T-helper 22 cell (primary cell): ENCODE results near the gene SEMA6B.
A peak's percentile ranks its signal among the peaks of the same experiment; 100 is the strongest.
"Not testable (repeated sequence)": the region's sequence is repeated elsewhere in the genome, so short reads cannot be mapped to it uniquely, and the experiment has no call there.

Experiments
- DNase-seq: peaks from one replicate; pipeline ENCODE4 v3.0.0-alpha.2; 2020; ENCODE audit warnings: low read depth

The SEMA6B gene

DNA sequence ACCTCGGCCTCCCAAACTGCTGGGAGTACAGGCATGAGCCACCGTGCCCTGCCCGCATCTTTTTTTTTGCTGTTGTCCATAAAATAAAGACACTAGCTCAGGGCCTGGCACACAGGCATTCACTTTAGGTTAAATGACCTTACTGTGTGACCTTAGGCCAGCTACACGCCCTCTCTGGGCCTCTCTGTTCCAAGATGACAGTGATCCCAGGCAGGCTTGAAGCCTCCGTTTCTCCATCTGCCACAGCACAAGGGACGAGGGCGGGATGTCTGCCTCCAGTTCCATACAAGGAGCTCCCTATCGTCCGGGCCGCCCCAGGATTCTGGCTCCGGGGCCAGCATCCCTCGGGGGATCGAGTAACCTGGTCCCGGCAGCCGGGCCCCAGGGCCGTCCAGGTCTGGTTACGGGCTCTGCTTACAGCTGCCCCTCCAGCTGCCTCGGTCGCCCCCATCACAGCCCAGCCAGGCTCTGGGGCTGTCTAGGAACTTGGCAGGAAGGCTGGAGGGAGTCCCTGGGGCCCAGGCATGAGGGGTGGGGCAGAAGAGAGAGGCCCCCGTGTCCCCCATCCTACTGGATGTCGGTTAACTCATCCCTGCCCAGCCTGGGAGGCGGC, 11.9 kb upstream of the SEMA6B start:
- no peak for DNase-seq

DNA sequence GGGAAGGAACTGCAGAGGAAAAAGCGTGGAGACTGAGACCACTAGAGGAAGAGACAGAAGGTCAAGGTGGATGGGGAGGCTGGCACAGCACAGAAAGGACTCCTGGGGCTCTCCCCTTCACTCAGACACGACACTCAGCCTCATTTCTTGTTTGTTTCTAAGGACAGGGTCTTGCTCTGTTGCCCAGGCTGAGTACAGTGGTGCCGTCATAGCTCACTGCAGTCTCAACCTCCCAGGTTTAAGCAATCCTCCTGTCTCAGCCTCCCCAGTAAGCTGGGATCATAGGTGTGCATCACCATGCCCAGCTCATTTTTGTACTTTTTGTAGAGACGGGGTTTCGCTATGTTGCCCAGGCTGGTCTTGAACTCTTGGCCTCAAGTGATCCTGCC, 11.4 kb upstream of the SEMA6B start:
- DNase-seq = no peak

DNA sequence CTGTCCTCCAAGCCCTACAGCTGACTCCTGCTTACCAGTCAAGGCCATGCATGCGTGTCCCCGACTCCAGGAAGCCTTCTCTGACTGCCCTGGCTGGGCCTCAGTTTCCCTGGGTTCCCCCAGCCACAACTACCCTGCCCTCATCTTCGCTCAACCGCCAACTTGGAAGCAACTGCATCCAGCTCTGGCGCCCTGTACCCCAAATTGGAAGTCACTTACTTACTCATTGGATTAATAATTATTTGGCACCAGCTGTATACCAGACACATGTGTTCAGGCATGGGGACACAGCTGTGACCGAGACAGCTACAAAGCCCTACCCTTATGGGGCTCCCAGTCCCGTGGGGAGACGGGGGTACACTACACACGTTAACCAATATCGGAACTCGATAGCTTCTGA, 10.9 kb upstream of the SEMA6B start:
- no peak for DNase-seq

DNA sequence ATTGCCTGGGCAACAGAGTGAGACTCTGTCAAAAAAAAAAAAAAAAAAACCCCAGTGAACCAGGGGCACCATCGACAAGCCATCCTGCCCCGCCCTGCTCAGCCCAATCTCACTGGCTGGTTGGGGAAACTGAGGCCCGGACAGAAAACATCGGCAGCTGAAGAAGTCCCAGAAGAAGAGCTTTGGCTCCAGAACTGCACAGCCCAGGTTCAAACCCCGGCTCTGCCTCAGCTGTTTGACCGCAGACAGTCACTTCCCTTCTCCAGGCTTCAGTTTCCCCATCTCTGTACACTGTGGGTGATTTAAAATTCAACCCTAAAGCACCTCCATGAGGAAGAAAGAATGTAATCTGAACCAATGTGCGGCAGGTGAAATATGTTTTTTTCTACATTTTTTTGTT, 9.4 kb upstream of the SEMA6B start:
- no peak for DNase-seq

DNA sequence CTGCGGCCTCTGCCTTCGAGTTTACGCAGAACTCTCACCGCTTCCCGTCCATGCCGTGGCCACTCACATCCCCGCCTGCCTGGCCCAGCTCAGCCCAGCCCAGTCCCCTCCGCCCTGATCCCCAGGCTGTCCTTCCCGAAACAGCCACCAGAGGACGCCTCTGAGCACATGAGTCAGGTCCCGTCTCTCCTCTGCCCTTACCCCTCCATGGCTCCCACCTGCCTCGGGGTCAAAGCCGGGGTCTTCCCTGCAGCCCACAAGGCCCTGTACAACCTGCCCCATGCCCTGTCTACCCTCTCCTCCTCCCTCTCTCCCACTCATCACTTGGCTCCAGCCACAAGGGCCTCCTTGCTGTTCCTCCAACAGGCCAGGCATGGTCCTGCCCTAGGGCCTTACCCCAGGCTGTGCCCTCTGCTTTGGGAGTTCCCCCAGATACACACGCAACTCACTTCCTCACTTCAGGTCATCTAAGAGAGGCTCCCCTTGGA, 8.1 kb upstream of the SEMA6B start:
- DNase-seq = peak; percentile 21

DNA sequence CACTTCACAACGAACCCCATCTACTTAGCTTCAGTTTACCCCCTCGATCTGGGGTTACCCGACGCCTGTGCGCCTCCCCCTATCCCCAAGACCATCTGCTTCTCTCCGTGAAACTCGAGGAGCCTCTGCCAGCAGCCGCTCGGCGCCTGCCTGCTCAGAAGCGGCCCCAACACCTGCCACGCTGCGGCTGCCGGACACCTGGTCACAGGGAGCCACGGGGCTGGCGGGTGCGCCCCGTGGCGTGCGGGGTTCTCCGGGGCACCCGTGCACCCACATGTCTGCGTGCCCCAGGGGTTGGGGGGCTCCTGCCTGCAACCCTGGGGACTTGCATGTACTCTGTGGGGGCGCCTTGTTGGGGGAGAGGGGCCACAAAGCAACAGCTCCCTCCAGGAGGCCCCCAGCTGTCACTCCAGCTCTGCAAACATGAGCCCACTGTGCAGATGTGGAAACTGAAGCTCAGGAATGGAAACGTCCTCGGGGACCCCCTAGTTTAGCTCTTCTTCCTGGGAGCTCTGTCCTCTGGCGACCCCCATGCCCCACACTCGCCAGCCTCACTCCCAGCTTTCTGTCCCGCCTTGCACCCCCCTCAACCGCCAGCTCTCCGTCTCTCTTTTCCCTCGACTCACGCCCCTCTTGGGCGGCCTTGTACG, 7.0 kb upstream of the SEMA6B start:
- DNase-seq = no peak

DNA sequence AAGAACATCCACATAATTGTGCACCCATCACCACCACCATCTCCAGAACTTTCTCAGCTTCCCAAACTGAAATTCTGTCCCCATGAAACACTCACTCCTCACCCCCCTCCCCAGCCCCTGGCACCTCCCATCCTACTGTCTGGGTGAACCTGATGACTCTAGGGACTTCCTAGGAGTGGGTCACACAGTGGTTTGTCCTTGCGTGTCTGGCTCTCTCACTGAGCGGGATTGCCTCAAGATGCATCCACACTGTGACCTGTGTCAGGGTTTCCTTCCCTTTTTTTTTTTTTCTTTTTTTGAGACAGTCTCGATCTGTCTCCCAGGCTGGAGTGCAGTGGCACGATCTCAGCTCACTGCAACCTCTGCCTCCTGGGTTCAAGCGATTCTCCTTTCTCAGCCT, 4.1 kb upstream of the SEMA6B start:
- not testable (repeated sequence) for DNase-seq

DNA sequence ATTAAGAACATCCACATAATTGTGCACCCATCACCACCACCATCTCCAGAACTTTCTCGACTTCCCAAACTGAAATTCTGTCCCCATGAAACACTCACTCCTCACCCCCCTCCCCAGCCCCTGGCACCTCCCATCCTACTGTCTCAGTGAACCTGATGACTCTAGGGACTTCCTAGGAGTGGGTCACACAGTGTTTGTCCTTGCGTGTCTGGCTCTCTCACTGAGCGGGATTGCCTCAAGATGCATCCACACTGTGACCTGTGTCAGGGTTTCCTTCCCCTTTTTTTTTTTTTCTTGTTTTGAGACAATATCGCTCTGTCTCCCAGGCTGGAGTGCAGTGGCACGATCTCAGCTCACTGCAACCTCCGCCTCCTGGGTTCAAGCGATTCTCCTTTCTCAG, 2.6 kb upstream of the SEMA6B start:
- DNase-seq = not testable (repeated sequence)

DNA sequence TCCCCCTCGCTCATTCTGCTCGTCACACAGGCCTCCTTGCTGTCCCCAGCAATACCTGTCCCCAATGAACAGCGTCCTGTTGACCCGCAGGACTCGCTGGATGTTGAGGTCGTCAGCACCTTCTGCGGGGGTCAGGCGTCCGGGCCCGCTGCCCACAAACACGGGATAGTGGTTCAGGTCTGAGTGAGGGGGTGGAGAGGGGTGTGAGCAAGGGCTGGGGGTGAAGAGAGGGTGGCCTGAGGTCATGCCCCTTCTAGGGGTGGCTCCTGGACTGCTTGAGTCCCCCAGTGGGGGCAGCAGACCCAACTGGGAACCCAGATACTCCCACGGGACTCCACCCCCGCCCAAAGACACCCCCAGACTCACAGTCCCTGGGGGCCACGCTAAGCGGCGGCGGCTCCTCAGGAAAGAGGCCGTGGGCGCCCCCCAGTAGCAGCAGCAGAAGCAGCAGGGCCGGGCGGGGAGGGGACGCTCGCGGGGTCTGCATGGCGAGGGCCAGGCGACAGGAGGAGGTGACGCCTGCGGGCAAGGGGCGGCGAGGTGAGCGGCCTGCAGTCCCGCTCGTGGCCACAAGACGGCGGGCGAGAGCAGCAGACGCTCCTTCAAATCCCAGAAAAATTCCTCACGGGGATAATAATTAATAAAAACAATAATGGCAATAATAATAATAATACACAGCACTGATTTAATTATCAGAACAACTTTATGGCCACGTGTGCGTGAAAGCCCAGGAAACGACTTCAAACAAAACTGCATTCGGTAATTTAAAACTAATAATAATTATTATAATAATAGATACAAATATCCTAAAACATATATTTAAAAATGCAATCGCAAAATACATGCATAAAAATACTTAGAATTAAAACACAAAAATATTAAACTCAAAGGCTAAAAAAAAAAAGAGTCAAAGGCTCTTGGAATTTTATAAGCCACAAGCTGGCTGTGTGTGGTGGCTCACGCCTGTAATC, 1.2 kb downstream of the SEMA6B start:
- DNase-seq = no peak

DNA sequence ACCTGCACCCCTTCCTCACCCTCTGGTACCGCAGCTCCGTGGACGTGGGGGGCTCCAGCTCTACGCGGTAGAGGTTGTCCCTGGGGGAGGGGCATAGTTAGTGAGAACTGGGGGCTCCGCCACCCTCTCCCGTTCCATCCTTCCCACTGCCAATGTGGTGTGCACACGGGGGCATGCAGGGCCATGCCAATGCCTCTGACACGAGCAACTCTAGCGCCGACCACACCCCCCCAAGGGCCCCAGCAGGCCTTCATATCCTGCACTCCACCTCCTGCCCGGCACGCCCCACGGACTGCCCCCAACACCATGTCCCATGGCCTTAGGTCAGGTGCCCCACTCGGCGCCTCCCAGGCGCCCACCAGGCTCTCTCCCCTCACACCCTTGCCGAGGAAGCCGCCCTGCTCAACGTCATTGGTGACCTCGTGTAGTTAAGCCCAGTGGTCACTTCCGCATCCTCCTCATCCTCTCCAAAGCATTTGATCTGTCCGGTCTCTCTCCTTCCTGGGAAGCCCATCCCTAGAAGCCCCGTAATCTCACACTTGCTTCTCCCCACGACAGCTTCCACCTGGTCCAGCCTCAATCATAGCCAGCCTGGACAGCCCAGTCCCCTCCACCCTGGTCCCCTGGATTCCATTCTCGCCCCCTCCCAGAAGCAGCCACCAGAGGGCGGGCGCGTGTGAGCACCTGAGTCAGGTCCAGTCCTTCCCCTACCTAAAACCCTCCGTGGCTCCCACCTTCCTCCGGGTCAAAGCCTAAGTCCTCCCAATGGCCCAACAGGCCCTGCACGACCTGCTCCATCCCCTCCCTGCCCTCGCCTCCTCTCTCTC, 2.1 kb downstream of the SEMA6B start:
- DNase-seq = no peak

DNA sequence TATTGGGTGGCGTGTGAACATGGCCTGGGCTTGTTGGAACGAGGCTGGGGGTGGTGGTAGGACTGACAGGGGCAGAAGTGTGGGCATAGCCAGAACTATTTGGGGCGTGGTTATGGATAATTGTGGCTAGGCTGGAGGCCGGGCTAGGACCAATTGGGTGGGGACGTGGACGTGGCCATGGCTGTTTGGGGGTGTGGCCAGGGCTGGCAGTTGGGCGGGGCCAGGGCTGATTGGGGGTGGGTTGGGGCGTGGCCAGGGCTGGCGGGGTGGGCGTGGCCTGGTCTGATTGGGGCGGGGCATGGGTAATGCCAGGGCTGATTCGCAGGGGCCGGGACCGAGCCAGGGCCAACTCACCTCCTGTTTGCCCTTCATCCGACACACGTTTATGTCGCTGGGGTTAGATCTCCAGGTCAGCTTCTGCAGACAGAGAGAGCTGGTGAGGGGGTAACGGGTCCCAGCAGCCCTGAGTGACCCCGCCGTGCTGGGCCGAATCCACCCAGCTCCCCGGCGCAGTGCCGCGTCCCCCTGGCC, 2.8 kb downstream of the SEMA6B start:
- DNase-seq = no peak

DNA sequence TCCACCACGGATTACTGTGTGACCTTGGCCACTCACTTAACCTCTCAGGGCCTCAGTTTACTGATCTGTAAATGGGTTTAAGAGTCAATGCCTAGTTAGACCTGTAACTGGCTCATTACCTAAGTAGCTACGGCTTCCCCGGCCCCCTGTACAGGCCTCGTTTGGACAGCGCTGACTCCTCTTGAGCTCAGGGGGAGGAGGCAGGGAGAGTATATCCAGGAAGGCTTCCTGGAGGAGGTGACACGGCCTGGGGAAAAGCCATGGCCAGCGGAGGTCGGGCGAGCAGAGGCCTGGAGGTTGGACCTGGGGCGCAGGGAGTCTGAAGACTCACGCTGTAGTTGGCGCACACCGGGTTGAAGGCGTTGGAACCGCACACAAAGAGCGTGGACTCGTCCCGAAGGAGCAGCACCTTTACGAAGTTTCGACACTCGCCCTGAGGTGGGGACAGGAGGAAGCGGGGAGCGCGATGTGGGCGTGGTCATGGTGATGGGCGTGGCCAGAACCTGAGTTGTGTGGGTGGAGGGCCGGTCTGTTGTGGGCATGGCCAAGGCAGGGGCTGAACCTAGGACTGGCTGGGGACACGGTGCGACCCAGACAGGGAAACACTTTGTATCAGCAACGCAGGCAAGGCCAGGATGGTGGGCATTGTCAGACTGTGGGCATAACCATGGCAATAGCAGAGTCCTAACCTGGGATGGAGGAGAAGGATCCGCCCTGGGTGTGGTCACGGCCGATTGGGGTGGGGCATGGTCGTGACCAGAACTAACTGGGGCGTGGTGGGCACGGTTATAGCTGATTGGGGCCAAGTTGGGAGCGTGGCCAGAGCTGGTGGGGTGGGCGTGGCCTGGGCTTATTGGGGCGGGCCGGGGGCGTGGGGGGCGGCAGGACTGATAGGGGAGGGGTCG, 3.6 kb downstream of the SEMA6B start:
- DNase-seq = no peak

DNA sequence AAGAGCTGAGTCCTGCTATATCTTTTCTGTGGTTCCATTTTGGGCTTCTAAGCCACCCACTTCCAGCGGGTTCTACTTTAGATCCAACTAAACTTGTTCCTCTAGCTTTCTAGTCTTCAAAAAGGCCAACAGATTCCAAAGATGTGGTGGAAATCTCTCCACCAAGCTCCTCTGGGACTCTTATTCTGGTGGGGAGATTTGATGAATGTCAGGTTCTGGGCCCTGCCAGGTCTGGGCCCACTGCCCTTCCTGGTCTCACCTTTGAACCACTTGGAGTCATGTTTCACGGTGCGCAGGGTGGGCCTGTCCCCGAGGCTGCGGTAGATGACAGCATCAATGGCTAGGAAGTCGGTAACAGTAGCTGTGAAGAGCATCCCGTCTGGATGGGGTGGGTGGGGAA, 4.8 kb downstream of the SEMA6B start:
- DNase-seq = no peak

DNA sequence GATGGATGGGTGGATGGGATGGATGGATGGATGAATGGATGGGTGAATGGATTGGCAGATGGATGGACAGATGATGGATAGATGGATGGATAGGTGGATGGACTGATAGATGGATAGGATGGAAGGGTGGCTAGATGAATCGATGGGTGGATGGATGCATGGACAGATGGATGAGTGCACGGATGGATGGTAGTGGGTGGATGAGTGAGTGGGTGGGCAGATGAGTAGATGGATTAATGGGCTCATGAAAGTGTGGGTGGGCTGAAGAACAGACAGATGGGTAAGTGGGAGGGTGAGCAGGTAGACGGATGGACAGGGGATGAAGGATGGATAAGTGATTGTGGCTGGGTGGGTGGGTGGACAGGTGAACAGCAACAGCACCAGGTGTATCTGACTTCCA, 5.7 kb downstream of the SEMA6B start:
- no peak for DNase-seq

DNA sequence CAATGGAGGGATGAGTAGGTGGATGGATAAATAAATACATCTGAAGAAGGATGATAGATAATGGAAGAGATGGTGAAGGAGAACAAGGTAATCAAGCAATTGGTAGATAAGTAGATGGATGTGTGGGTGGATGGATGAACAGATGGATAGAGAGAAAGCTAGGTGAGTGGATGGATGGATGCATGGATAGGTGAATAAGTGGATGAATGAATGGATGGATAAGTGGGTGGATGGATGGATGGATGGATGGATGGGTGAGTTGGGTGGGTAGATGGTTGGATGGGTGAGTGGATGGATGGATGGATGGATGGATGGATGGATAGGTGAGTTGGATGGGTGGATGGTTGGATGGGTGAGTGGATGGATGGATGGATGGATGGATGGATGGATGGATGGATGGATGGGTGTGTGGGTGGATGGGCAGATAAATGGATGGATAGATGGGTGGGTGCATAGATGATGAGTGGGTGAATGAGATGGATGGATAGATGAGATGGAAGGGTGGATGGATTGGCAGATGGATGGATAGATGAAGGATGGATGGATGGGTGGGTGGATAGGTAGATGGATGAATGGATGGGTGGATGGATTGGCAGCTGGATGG, 6.3 kb downstream of the SEMA6B start:
- no peak for DNase-seq

DNA sequence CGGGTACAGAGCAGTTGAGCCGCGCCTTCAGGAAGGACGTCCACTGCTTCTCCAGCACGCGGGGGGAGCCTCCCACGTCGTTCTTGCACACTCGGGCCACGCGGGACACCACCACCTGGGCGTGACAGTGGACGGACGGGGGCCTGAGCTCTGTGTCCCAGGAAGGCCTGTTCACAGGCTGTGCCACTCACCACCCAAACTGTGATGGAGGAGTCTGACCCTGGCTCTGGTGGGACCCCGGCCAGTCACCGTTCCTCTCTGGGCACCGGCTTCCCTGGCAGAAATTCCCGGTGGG, 7.0 kb downstream of the SEMA6B start:
- no peak for DNase-seq

DNA sequence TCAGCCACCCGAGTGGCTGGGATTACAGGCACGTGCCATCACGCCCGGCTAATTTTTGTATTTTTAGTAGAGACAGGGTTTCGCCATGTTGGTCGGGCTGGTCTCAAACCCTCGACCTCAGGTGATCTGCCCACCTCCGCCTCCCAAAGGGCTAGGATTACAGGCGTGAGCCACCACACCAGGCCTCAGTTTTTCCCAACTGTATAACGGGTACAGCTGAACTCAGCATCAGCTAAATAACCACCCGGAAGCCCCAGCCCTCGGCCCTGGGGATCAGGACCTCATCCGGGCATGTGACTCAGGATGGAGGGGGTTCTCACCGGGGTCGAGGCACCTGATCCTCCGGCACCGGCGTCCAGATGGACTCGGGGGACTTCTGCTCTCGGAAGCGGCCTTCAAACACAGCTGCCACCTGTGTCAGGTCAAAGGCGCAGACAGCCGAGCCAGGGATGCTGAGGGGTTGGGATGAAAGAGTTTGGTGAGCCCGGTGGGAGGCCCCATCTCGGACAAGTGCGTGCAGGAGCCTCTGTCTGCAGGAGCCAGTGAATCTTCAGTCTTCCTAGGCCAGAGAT, 8.9 kb downstream of the SEMA6B start:
- no peak for DNase-seq

DNA sequence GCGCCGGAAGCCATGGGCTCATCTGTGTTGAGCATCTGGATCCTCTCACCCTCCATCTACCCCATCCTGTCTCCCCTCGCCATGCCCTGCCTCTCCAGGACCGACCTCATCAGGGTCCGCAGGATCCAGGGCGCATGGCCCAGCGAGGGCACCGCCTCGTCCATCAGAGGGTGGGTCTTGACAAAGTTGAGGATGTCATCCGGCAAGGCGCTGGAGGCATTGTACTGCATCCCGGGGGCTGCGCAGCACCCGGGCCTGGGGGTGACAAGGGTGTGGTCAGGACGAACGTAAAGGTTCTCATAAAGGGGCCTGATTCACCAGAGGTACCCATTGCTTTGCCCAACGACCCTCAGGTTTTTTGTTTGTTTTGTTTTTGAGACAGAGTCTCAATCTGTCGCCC, 9.5 kb downstream of the SEMA6B start:
- no peak for DNase-seq

DNA sequence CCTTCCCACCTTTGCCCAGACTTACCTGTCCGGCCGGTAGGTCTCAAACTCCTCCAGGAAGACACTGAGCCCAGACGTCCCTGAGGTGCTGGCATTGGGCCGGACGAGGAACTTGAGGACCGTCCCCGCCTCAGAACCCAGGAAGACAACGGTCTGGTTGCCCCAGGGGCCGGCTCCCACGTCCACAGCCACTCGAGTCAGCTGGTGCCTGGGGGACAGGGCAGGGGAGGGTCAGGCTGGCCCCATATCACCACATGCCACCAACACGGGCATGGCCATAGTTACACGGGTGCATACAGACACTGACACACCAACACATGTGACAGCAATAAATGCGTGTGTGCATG, 11.3 kb downstream of the SEMA6B start:
- DNase-seq = no peak
